SH-SY5Y (cell line): ENCODE measurements around the gene SIL1.

Source experiments
- GATA2 ChIP-seq: IDR thresholded peaks from 2 replicates; pipeline ENCODE4 v1.6.1; 2011; ENCODE audit warnings: mild to moderate bottlenecking, low read depth, low read length
- GATA3 ChIP-seq: IDR thresholded peaks from 2 replicates; pipeline ENCODE4 v1.6.1; 2011; ENCODE audit warnings: low read depth, mild to moderate bottlenecking, low read length, moderate library complexity

GRCh38 chr5:138925090-138925635, 273.0 kb downstream of the SIL1 start:
- TF ChIP-seq GATA2 (no peak), GATA3 (no peak)
